ENCODE measurements around the gene ARFGAP1.

DNA sequence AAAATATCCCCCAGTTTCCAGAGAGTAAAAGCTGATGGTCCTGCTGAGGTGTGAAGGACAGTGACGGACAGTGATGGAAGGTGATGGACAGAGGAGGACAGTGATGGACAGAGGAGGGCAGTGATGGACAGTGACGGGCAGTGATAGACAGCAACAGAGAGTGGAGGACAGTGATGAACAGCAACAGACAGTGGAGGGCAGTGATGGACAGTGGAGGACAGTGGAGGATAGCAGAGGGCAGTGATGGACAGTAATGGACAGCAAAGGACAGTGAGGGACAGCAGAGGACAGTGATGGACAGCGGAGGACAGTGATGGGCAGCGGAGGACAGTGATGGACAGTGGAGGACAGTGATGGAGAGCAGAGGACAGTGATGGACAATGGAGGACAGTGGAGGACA lies 15.7 kb upstream of the ARFGAP1 start:
- TF ChIP-seq, protein P1, sequence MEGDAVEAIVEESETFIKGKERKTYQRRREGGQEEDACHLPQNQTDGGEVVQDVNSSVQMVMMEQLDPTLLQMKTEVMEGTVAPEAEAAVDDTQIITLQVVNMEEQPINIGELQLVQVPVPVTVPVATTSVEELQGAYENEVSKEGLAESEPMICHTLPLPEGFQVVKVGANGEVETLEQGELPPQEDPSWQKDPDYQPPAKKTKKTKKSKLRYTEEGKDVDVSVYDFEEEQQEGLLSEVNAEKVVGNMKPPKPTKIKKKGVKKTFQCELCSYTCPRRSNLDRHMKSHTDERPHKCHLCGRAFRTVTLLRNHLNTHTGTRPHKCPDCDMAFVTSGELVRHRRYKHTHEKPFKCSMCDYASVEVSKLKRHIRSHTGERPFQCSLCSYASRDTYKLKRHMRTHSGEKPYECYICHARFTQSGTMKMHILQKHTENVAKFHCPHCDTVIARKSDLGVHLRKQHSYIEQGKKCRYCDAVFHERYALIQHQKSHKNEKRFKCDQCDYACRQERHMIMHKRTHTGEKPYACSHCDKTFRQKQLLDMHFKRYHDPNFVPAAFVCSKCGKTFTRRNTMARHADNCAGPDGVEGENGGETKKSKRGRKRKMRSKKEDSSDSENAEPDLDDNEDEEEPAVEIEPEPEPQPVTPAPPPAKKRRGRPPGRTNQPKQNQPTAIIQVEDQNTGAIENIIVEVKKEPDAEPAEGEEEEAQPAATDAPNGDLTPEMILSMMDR (IDR thresholded peaks at IDR 0.05; ENCODE audit: borderline replicate concordance, extremely low read depth, low read length, poor library complexity, severe bottlenecking) = no peak
- no peak for TF ChIP-seq EZH2 (IDR thresholded peaks at IDR 0.05; ENCODE audit: borderline replicate concordance, low read depth, low read length, severe bottlenecking)

All from DND-41 (cell line).